Measurements from ENCODE around the gene CREBBP. TPM values are rescaled to one million over a fixed set of nuclear protein-coding genes. Genes with fewer than 3 reads are reported as not detected.

Gene CREBBP
- total and polyA plus RNA-seq, 10 donors = 5.8 to 153 (median 99.9) TPM

- 93 to 98% (median 97%) methylated on average over 10 of the region's 10 CpGs for WGBS, 5 donors
- Histone ChIP-seq H3K4me3 (peak overlapping the region in 1 of 8 donors; percentile 85), H3K36me3 (peaks cover 0 to 5% (median 0%) of the 10 kb centered on the region in 6 donors), H3K27me3 (replicated peaks in 1 of 7) (no peaks in the 10 kb centered on the region), H3K27ac (no peak overlapping the region), H3K4me1 (peaks cover 7 to 39% (median 25%) of the 10 kb centered on the region in 6 donors), H3K9me3 (no peaks in the 10 kb centered on the region)
- TF ChIP-seq POLR2AphosphoS5 (IDR thresholded peaks at IDR 0.05) (no peak), CTCF (IDR thresholded peaks at IDR 0.05 in 8 of 11, conservative IDR thresholded peaks at IDR 0.05 in 3 of 11) (no peak), POLR2A (IDR thresholded peaks at IDR 0.05) (no peak)
- intact Hi-C loops (cut with DNase I; ENCODE audit: low total_unique reads) = no loop called here
- no peak for DNase-seq
These were observed 161.9 kb downstream of the CREBBP start for GRCh38 chr16:3718628-3719027.

- WGBS, 5 donors = 25 to 30% (median 29%) methylated on average over 5 of the region's 5 CpGs
- DNase-seq = no peak
- Histone ChIP-seq H3K9me3 (no peaks in the 10 kb centered on the region), H3K4me3 (peak overlapping the region; percentile 85 to 100 (median 98)), H3K27me3 (replicated peaks in 1 of 7) (no peaks in the 10 kb centered on the region), H3K27ac (peak overlapping the region; percentile 84 to 95 (median 90)), H3K4me1 (peaks cover 7 to 45% (median 25%) of the 10 kb centered on the region in 6 donors), H3K36me3 (peaks cover 0 to 11% (median 2%) of the 10 kb centered on the region in 6 donors)
- TF ChIP-seq CTCF (IDR thresholded peaks at IDR 0.05 in 8 of 11, conservative IDR thresholded peaks at IDR 0.05 in 3 of 11) = no peak
- TF ChIP-seq POLR2AphosphoS5 (IDR thresholded peaks at IDR 0.05) = no peak
- TF ChIP-seq POLR2A (IDR thresholded peaks at IDR 0.05) = no peak
- intact Hi-C loops (cut with DNase I; ENCODE audit: low total_unique reads) = no loop called here
These were observed 162.5 kb downstream of the CREBBP start for GRCh38 chr16:3718019-3718391.

GRCh38 chr16:3717235-3718018, 163.1 kb downstream of the CREBBP start, which contains the start of gene TRAP1:
Gene TRAP1, minus strand, starts transcription at chr16:3717524. Its CDS starts 16 bp downstream, at chr16:3717508.
- DNase-seq = peak; percentile 97
- Histone ChIP-seq H3K27ac (peak within 1 kb of the TSS; percentile 84 to 95 (median 90)), H3K27me3 (replicated peaks in 1 of 7) (no peaks in the 10 kb centered on the region), H3K4me3 (peak within 1 kb of the TSS; percentile 85 to 100 (median 98)), H3K4me1 (peaks cover 7 to 51% (median 27%) of the 10 kb centered on the region in 6 donors), H3K9me3 (no peaks in the 10 kb centered on the region), H3K36me3 (peaks cover 0 to 17% (median 2%) of the 10 kb centered on the region in 6 donors)
- intact Hi-C loops (cut with DNase I; ENCODE audit: low total_unique reads) = no loop called here
- TF ChIP-seq CTCF (IDR thresholded peaks at IDR 0.05 in 8 of 11, conservative IDR thresholded peaks at IDR 0.05 in 3 of 11) (peak in 3 of 11 experiments; percentile 5 to 27 (median 8)), POLR2A (IDR thresholded peaks at IDR 0.05) (peak; percentile 17 to 81 (median 52)), POLR2AphosphoS5 (IDR thresholded peaks at IDR 0.05) (peak; percentile 97 to 98 (median 97))
- WGBS, 5 donors = 1% methylated on average over 31 to 95 of the region's 95 CpGs

- intact Hi-C loops (cut with DNase I; ENCODE audit: low total_unique reads) = no loop called here
- peak overlapping the region; percentile 84 to 95 (median 90) for H3K27ac ChIP-seq
- TF ChIP-seq POLR2AphosphoS5 (IDR thresholded peaks at IDR 0.05) = no peak
- TF ChIP-seq POLR2A (IDR thresholded peaks at IDR 0.05) = no peak
- TF ChIP-seq CTCF (IDR thresholded peaks at IDR 0.05 in 8 of 11, conservative IDR thresholded peaks at IDR 0.05 in 3 of 11) = no peak
- DNase-seq = no peak
- peaks cover 7 to 54% (median 27%) of the 10 kb centered on the region in 6 donors for H3K4me1 ChIP-seq
- H3K27me3 ChIP-seq (replicated peaks in 1 of 7) = no peaks in the 10 kb centered on the region
- peaks cover 0 to 17% (median 2%) of the 10 kb centered on the region in 6 donors for H3K36me3 ChIP-seq
- no peaks in the 10 kb centered on the region for H3K9me3 ChIP-seq
- WGBS, 5 donors = 0 to 3% (median 1%) methylated on average over 18 to 34 of the region's 34 CpGs
- peak overlapping the region; percentile 85 to 100 (median 98) for H3K4me3 ChIP-seq
These were observed 163.7 kb downstream of the CREBBP start for GRCh38 chr16:3716831-3717234.
